ENCODE data around the gene WRAP73.
A peak's percentile ranks its signal among the peaks of the same experiment; 100 is the strongest.

The WRAP73 gene

GRCh38 chr1:3649342-3650247 lies at the start of gene WRAP73:
Gene WRAP73 (minus strand): TSS chr1:3650103. CDS start chr1:3649999, 104 bp downstream.
- DNase-seq (ENCODE audit: low spot score): peak; percentile 94

GRCh38 chr1:3699596-3699995 lies 49.7 kb upstream of the WRAP73 start:
- no peak for DNase-seq (ENCODE audit: low spot score)

- DNase-seq (ENCODE audit: low spot score): no peak
Observed at GRCh38 chr1:3698660-3699408, 48.9 kb upstream of the WRAP73 start.

- no peak for DNase-seq (ENCODE audit: low spot score)
Observed at GRCh38 chr1:3697810-3698209, 47.9 kb upstream of the WRAP73 start.

- no peak for DNase-seq (ENCODE audit: low spot score)
Observed at GRCh38 chr1:3697104-3697503, 47.2 kb upstream of the WRAP73 start.

- no peak for DNase-seq (ENCODE audit: low spot score)
Observed at GRCh38 chr1:3696689-3697088, 46.8 kb upstream of the WRAP73 start.

- peak; percentile 96 for DNase-seq (ENCODE audit: low spot score)
Observed at GRCh38 chr1:3695326-3696217, 45.7 kb upstream of the WRAP73 start.

- no peak for DNase-seq (ENCODE audit: low spot score)
Observed at GRCh38 chr1:3693321-3693720, 43.4 kb upstream of the WRAP73 start.

- no peak for DNase-seq (ENCODE audit: low spot score)
Observed at GRCh38 chr1:3692598-3692997, 42.7 kb upstream of the WRAP73 start.

GRCh38 chr1:3691421-3692204 lies 41.7 kb upstream of the WRAP73 start:
- DNase-seq (ENCODE audit: low spot score): no peak

GRCh38 chr1:3690282-3691065 lies 40.6 kb upstream of the WRAP73 start:
- DNase-seq (ENCODE audit: low spot score): no peak

GRCh38 chr1:3689138-3689750 lies 39.3 kb upstream of the WRAP73 start:
- DNase-seq (ENCODE audit: low spot score): no peak

GRCh38 chr1:3688356-3689137 lies 38.6 kb upstream of the WRAP73 start:
- no peak for DNase-seq (ENCODE audit: low spot score)

- DNase-seq (ENCODE audit: low spot score): no peak
Observed at GRCh38 chr1:3687504-3687903, 37.6 kb upstream of the WRAP73 start.

GRCh38 chr1:3685906-3686305 lies 36.0 kb upstream of the WRAP73 start:
- no peak for DNase-seq (ENCODE audit: low spot score)

- no peak for DNase-seq (ENCODE audit: low spot score)
Observed at GRCh38 chr1:3685222-3685621, 35.3 kb upstream of the WRAP73 start.

GRCh38 chr1:3683992-3684391 lies 34.1 kb upstream of the WRAP73 start:
- DNase-seq (ENCODE audit: low spot score): no peak

GRCh38 chr1:3683197-3683596 lies 33.3 kb upstream of the WRAP73 start:
- no peak for DNase-seq (ENCODE audit: low spot score)

Data from HuH-7 (cell line).